Fibroblast of gingiva (primary cell): ENCODE results near the gene ZRANB3.
A peak's percentile ranks its signal among the peaks of the same experiment; 100 is the strongest.
"Not testable (repeated sequence)": the region's sequence is repeated elsewhere in the genome, so short reads cannot be mapped to it uniquely, and the experiment has no call there.

Experiments used
- DNase-seq: peaks from one replicate; pipeline ENCODE4 v3.0.0-alpha.2; 2011; ENCODE audit warnings: low read depth

ZRANB3 gene

DNA sequence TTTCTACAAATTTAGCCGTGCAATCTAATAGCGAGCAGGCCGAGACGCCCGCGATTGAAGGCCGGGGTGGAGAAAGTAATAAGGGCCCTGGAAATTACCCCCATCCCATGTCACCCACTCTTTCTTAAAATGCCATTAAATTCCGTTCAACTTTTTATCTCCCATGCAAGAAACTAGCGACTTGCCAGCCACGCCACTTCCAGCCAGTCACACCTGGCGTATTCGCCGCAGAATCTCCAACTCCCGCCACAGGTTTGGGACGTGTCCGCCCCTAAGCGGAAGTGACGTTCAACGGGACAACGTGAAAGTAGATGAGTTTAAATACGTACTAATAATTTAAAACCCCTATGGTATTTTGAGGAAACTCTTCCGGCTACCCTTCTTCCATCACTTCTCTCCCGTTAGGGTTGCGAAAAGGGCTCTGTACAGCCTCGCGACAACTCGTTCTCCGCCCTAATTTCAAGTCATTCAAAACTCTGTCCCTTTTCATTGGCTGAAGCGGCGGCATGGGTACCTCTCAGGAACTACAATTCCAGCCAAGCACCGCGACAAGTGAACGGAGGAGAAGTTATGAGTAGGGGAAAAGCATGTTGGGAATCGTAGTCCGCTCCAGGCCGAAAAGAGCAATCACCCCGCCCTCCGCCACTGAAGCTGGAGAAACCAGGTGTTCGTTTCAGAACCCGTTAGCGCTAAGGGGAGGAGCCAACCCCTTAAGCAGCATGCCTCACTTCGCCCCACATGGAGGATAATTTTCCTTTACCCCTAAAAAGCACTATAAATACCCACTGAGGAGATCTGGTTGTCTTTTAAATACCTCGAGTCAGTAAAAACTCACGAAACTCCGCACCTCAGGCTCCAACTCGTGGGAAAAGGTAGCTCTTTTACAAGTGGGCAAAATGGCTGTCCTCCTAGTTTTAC, at the start of gene ZRANB3:
Gene ZRANB3 (minus strand): TSS at position 906 of the 918 bp plus-strand sequence.
- DNase-seq = peak; percentile 97

DNA sequence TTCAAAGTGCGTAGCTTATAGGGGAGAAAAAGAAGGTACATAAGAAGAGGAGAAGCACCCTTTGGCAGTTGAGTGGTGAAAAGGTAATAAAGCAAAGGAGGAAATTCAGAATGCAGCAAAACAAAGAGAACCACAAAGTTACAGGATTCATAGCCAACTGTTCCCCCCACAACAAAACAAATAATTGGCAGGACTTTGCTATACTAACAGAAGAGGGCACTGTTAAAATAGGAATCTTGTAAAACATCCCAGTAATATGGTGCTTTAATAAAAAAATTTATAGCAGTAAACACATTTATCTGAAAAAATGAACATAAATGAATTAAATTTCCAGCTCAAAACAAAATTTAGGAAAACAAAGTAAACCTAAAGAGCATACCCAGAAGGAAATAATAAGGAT, 42.6 kb upstream of the ZRANB3 start:
- DNase-seq = no peak

GRCh38 chr2:135570884-135571283, 39.9 kb upstream of the ZRANB3 start:
- DNase-seq = no peak

- DNase-seq = no peak
These were observed 32.8 kb upstream of the ZRANB3 start for GRCh38 chr2:135563793-135564192.

DNA sequence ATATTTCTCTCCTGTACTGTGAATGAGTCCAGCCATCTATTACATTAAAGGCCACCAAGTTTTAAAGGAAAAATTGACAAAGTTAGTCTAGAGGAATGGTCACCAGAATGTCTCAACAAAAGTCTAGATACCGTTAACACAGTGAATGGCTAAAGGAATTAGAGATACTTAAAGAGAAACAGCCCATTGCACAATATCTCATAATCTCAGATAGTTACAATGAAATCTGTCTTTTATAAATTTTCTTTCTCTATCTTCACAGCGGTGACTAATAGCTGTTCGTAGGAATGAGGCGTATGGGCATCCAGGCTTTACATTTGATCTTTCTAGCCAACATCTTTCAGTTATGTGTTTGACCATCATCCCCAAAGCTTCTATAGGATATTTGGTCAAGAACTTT, 30.9 kb upstream of the ZRANB3 start:
- DNase-seq = no peak

- DNase-seq = no peak
These were observed 26.5 kb upstream of the ZRANB3 start for GRCh38 chr2:135557530-135557929.

DNA sequence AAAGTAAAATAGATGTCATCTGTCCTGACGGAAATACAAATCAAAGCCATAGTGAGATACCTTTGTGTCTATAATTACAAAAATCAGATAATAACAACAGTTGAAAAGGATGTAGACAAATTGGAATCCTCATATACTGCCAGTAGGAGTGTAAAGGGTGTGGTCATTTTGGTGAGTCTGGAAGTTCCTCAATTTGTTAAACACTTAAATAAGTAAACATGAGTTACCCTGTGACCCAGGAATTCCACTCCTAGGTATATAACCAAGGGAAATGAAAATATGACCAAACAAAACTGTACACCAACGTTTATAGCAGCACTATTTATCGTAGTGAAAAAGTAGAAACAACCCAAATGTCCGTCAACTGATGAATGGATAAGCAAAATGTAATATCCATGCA, 24.3 kb upstream of the ZRANB3 start:
- no peak for DNase-seq

GRCh38 chr2:135552887-135553286, 21.9 kb upstream of the ZRANB3 start:
- DNase-seq = no peak

GRCh38 chr2:135551356-135551755, 20.3 kb upstream of the ZRANB3 start:
- no peak for DNase-seq

GRCh38 chr2:135547311-135547710, 16.3 kb upstream of the ZRANB3 start:
- DNase-seq = no peak

DNA sequence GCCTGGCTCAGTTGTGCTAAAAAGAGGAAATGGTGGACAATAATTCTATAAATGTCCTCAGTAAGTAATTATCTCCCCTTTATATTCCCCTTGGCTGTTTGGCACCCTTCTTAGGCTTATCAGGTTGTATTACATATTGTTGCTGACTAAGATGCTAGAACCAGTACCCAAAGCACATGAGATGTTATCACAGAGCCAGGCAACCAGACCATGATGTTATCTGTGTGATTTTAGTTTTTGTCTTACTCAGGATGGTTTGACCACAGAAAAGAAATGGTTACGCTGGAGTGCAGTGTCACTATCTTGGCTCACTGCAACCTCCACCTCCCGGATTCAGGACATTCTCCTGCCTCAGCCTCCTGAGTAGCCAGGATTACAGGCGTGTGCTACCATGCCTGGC, 15.4 kb upstream of the ZRANB3 start:
- no peak for DNase-seq

GRCh38 chr2:135533545-135533944, 2.5 kb upstream of the ZRANB3 start:
- DNase-seq = not testable (repeated sequence)

DNA sequence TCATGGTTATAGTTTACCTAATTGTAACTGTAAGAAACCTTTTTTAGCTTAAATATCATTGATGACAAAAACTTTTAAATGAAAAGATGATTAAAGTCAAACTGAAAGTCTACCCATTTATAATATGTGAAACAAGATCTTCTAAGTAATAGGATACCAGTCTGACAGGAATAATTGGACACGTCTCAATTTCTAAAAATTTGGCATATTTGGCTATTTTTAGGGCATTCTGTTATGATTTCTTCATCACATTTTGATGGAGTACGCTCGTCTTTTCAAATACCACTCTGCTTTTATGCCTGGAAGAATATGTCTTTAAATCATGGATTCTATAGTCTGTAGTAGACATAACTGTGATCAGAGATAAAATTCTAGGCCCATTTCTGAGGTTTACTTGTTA, 1.6 kb upstream of the ZRANB3 start:
- peak; percentile 63 for DNase-seq

DNA sequence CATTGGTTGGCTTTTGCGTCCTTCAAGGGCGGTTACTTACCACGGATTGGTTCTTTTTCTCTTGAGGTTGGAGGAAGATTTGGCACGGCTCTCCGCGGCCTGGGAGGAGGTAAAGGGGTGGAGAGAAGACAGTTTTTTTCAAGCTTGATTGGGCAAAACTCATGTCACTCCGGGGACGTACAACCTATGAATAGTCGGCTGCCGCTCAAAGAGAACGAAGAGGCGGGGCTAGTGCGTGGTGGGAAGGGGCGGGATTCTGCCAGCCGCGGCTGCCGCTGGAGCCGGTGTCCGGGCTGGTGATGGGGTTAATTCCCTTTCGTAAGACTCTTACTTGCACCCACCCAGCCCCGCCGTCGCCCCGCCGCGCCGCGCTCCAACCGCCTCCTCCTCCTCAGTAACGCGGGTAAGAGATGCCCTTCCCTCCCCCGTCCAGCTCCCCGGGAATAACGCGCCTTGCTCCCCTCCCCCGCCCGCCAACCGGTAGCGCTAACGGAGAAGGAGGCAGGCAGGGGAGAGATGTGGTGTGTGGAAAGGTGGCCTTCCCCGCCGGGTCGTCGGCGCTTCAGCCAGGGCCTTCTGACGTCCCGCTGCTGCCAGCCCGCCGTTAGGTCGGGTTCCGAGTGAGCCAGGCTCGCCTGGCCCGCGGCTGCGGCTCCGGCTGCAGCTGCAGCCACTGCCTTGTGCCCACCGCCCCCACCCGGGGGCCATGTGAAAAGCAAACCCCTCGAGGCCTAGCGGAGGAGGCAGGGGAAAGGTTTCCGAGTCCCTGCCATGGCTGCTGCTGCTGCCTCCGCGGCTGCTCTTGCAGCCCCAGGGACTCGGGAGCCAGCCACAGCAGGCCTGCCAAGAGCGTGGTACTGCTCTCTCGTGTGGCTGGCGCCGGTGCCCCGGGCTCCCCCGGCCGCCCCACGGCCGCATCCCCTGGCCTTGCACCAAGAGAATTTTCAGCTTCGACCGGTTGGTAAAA, 496 bp upstream of the ZRANB3 start, which contains the start of gene R3HDM1:
Gene R3HDM1 (plus strand): TSS at position 254 of the 967 bp plus-strand sequence. CDS start 73,362 bp downstream, outside the sequence.
- peak; percentile 100 for DNase-seq

DNA sequence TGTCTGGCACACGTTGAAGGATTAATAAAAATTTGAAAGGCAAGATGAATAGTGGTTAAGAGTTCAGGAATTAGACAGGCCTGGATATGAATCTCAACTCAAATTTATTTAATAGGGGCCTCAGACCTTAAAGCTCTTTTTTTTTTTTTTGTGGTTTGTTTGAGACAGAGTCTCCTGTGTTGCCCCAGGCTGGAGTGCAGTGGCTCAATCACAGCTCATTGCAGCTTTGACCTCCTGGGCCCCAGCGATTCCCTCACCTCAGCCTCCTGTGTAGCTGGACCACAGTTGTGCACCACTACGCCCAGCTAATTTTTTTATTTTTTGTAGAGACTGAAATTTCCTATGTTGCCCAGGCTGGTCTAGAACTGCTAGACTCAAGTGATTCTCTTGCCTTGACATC, 3.0 kb downstream of the ZRANB3 start:
- no peak for DNase-seq

GRCh38 chr2:135525786-135526185, 5.2 kb downstream of the ZRANB3 start:
- no peak for DNase-seq

GRCh38 chr2:135512099-135512498, 18.9 kb downstream of the ZRANB3 start:
- no peak for DNase-seq

GRCh38 chr2:135510577-135510976, 20.4 kb downstream of the ZRANB3 start:
- no peak for DNase-seq

DNA sequence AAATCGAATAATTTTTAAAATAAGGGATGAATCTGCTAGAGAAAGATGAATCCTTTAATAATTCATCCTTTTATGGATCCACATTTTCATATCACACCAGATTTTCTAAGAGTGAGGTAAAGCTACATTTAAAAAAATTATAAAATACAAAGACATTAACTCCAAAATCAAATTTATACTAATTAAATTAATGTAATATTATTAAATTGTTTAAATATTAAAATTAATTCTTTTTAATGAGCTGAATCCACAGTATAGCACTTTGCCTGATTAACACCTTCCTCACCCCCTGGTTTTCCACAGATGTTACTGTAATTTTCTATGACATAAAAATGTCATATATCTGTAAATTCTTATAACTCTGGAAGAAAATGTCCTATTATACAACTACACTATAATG, 26.2 kb downstream of the ZRANB3 start:
- DNase-seq = no peak

DNA sequence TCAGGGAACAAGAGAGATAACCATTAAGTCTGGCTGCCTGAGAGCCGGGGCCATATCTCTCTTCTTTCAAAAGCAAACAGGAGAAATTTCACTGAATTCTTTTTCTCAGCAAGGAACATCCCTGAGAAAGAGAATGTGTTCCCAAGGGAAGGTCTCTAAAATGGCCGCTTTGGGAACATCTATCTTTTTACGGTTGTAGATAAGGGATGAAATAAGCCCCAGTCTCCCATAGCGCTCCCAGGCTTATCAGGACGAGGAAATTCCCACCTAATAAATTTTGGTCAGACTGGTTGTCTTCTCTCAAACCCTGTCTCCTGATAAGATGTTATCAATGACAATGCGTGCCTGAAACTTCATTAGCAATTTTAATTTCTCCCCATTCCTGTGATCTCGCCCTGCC, 32.4 kb downstream of the ZRANB3 start:
- DNase-seq = not testable (repeated sequence)

GRCh38 chr2:135494917-135495316, 36.1 kb downstream of the ZRANB3 start:
- DNase-seq = no peak

DNA sequence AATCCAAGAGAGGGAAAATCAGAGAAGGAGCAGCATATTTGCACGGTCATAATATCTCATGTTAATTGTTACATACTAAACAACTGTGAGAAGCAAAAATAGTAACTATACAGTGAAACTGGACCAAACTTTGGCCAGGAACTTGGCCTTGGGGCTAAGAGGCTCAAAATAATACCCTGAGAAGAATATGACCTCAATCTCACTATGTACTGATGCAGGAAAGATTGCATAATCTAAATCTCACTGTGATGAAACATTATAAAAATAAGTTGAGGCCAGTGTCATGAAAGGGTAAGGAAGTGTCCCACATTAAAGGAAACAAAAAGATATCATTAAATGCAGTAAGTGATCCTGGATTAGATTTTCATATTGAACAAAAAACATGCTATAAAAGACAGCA, 36.5 kb downstream of the ZRANB3 start:
- DNase-seq = peak; percentile 64

- peak; percentile 30 for DNase-seq
These were observed 40.6 kb downstream of the ZRANB3 start for GRCh38 chr2:135490376-135490775.
